IPS-18c (cell line): ENCODE measurements around the gene BBS7.

Experiments used
- H3K4me3 ChIP-seq: 2 replicates; pipeline ENCODE4 v1.7.0; 2013; ENCODE audit warnings: low read depth, mild to moderate bottlenecking, low read length, moderate library complexity; ENCODE audit not compliant: insufficient read depth
- H3K9me3 ChIP-seq: one replicate; pipeline ENCODE4 v1.6.1; 2013; ENCODE audit warnings: mild to moderate bottlenecking, low read length, moderate library complexity; ENCODE audit not compliant: control insufficient read depth, insufficient read depth

The BBS7 gene, protein sequence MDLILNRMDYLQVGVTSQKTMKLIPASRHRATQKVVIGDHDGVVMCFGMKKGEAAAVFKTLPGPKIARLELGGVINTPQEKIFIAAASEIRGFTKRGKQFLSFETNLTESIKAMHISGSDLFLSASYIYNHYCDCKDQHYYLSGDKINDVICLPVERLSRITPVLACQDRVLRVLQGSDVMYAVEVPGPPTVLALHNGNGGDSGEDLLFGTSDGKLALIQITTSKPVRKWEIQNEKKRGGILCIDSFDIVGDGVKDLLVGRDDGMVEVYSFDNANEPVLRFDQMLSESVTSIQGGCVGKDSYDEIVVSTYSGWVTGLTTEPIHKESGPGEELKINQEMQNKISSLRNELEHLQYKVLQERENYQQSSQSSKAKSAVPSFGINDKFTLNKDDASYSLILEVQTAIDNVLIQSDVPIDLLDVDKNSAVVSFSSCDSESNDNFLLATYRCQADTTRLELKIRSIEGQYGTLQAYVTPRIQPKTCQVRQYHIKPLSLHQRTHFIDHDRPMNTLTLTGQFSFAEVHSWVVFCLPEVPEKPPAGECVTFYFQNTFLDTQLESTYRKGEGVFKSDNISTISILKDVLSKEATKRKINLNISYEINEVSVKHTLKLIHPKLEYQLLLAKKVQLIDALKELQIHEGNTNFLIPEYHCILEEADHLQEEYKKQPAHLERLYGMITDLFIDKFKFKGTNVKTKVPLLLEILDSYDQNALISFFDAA

DNA sequence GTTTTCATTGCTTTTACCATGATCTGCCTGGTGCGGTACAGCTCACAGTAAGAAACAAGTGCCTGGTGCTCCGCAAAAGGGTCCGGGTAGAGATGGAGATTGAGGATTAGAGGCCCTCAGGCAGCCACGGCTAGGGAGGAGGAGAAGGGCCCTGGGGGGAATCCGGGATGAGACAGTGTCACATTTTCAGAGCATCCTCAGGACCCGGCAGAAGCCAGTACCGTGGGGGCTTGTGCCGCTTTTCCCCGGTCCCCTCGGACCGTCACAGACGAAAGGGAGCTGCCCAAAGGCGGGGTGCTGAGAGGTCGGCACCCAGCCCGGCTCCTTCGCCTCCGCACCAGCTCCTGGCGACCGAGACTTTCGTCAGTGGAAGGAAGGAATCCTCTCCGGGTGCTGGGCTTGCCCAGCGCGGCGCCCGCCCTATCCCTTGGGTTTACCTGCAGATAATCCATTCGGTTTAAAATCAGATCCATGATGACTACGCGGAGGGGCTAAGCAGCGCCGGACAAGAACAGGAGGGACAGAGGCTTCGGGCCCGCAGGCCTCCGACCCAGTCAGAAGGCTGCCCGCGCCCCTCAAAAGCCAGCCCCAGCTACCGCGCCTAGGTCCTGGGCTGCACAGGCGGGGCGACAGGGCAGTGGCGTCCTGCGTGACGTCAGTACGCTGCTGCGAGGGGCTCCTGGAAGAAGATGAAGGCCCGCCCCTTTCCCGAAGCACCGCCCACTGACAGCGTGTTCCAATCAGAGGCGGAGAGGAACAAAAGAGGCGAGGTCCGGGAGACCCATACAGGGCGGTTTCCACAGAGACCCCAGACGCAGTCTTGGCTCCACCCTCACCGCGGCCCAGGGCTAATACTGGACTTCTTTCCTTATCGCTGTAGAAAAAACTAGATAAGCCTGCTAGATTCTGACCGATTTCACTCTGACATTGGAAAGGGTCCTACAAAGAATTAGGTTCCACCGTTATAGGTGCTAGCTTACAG lies at the start of gene BBS7:
BBS7 (minus strand) TSS at position 634 of the 982 bp plus-strand sequence; CDS start at position 473, 161 bp downstream.
- H3K4me3 ChIP-seq = peak within 1 kb of the TSS; percentile 64
- H3K9me3 ChIP-seq = no peaks in the 10 kb centered on the region

DNA sequence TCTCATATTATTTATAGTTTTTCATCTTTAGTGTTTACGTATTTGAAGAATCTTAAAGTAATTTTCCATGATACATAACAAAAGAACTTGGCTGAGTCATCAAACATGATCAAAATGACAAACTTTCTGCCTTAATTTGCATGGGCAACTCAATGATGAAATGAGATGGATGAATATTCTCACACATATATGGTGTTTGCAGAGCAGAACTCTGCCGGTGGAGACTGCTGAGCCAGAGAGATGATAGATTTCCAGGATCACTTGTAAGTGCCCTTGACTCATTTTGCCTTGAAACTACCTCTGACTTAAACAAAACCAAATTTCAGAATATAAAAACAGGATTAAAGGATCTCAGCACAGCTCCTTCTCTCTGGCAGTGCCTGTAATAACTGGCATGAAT lies 43.4 kb upstream of the BBS7 start:
- no peak overlapping the region for H3K4me3 ChIP-seq
- no peaks in the 10 kb centered on the region for H3K9me3 ChIP-seq

DNA sequence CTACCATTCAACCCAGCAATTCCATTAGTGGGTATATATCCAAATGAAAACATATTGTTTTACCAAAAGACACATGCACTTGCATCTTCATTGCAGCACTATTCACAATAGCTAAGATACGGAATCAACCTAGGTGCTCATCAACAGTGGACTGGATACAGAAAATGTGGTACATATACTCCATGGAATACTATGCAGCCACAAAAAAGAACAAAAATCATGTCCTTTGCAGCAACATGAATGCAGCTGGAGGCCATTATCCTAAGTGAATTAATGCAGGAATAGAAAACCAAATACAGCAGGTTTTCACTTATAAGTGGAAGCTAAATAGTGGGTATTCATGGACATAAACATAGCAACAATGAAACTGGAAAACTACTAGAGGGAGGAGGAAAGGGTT lies 38.1 kb upstream of the BBS7 start:
- Histone ChIP-seq H3K4me3 (no peak overlapping the region), H3K9me3 (no peaks in the 10 kb centered on the region)

DNA sequence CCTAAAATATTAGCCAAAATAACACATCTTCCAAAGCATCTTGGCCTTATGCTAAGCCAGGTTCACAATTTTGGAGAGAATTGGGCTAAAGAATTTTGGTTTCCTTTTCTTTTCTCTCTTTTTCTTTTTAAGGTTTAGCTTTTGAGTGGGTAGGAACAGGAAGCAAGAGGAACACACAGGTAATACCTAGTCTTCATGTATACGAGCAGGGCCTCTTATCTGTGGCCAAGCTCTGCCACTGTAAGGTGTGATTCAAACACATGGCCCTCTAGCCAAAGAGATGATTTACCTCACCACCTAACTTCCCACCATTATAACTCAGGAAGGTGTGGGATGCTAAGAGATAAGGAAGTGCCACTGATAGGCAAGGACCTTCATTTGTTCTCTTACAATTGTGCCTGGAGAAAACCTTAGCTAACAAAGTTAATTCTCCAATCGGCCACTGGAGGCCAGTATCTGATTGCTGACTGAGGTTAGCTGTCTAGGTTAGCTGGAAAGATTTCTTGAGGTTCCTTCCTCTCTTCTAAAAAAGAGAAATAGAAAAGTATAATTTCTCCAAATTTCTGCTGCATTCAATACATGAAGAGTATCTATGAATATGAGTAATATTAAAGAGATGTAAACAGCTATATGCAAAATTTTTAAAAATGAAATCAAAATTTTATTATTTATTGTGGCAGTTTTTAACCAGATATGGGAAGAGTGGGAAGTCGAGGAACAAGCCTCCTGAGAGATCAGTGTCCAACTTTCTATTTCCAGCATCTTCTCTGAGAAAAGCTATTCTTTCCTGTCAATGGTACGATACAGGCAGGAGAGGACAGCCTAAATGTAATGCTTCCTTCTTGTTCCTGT lies 30.1 kb upstream of the BBS7 start:
- Histone ChIP-seq H3K4me3 (no peak overlapping the region), H3K9me3 (no peaks in the 10 kb centered on the region)

DNA sequence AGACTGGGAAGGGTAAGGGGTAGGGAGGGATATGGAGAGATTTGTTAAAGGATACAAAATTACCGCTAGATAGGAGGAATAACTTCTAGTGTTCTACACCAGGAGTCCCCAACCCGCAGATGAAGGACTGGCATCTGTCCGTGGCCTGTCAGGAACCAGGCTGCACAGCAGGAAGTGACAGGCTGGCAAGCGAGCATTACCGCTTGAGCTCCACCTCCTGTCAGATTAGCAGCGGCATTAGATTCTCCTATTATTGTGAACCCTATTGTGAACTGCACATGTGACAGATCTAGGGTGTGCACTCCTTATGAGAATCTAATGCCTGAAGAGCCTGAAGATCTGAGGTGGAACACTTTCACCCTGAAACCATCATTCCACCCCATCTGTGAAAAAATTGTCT lies 27.9 kb upstream of the BBS7 start:
- no peak overlapping the region for H3K4me3 ChIP-seq
- no peaks in the 10 kb centered on the region for H3K9me3 ChIP-seq

DNA sequence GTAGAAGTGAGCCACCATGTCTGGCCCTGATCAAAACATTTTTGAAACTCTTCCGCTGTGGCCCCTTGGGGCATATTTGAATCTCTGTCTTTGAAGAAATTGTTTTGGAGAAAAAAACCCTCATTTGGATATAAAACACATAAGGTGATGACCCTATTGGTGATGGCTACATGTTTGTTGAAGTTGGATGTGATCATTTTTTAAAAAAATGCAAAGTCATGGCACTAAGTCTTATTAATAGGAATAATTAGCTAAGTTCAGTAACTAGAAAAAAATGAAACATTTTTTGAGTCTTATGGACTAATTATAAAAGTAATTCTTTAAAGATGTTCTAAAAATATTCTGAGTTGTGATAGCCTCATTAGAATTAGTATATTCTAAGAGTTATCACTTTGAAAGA lies 17.9 kb upstream of the BBS7 start:
- no peaks in the 10 kb centered on the region for H3K9me3 ChIP-seq
- H3K4me3 ChIP-seq = no peak overlapping the region

DNA sequence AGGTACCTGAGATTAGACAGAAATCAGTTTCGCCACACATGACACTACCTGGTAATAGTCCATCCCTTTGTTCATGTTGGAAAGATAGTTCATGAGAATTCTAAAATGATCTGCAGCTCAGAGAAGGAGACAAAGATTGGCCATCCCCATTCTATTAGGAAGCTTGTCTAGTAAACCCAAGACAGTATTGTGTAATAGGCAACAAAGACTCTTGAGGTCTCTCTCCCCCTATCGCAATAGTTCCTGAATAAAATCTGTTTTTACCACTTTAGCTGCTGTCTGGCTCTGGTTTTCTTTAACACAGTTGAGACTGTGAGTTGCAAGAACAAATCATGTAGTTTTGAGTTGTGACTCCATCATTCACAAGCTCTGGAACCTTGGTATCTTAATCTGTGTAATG lies 14.8 kb upstream of the BBS7 start:
- Histone ChIP-seq H3K9me3 (no peaks in the 10 kb centered on the region), H3K4me3 (no peak overlapping the region)

DNA sequence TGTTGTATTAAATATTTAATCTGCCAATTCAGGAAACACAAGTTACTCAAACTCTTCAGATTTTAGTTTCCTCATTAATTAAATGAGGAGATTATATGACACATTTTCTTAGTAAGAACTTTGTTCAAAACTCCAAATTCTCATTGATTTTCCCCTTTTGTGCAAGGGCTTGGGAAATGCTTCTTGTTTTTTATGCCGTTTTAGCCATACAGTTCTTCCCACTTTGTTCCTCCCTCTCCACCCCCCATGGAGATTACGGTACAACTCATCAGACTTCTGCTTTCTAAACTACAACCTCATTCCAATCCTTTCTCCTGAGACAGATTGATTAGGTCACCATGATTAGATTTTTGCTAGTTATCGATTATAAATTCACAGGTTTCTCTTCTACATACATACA lies 10.9 kb upstream of the BBS7 start:
- H3K4me3 ChIP-seq = no peak overlapping the region
- no peaks in the 10 kb centered on the region for H3K9me3 ChIP-seq

DNA sequence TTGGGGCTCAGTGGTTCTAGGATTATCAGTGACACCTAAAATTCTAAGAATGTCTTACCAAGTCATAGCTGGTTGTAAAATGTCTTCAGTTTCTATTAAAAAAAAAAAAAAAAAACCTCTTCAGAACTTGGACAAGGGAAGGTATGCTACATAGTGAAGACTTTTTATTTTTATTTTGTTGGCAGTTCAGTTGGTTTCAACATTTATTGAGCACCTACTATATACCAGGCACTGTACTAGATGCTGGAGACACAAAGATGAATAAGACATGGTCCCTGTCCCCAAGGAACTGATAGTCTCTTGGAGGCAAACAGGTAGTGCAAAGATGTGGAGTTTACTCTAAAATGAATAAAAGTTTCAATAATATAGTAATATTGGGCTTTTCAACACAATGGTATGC lies 8.9 kb upstream of the BBS7 start:
- Histone ChIP-seq H3K4me3 (no peak overlapping the region), H3K9me3 (no peaks in the 10 kb centered on the region)

DNA sequence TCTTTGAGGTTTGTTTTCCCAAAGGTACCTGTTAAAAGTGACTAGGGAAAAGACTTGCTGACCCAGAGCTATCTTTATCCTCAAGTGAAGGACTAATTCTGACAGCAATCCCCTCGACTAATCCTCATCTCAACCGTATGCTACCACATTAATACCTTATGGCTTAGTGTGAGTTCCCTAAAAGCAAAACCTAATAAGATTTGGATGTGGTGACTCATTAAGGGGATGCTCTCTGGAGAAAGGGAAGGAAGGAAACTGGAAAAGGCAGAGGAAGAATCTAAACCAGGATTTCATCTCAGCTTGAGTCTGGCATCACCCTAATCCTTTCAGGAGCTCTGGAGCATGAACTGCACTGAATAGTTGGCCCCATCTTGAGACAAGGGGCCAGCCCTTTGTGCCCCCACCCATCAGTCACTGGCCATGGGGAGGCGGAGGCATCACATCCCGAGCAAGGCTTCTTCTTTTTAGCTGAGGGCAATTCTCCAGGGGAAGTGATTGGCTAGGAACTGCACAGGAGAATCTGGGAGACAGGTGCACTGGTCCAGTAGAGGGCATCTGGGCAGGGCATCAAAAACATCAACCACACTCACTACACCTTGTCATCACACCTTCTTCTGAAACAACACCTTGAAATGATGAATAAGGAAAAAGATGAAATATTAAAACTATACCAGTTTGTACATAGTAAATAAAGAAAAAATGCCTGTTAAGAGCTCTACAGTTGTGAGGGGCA lies 6.9 kb upstream of the BBS7 start:
- Histone ChIP-seq H3K9me3 (no peaks in the 10 kb centered on the region), H3K4me3 (no peak overlapping the region)

DNA sequence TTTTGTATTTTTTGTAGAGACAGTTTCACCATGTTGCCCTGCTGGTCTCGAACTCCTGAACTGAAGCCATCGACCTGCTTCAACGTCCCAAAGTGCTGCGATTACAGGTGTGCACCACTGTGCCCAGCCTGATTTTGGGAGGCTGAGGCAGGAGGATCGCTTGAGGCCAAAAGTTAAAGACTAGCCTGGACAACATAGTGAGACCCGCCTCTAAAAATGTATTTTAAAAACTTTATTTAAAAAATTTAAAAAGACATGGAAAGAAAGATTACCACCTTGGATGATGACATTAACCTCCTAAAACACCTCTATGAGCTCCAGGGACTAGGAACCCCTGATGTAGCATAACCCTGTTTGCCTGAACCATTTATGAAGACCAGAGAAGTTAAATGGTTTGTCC lies 5.8 kb upstream of the BBS7 start:
- no peaks in the 10 kb centered on the region for H3K9me3 ChIP-seq
- H3K4me3 ChIP-seq = no peak overlapping the region

DNA sequence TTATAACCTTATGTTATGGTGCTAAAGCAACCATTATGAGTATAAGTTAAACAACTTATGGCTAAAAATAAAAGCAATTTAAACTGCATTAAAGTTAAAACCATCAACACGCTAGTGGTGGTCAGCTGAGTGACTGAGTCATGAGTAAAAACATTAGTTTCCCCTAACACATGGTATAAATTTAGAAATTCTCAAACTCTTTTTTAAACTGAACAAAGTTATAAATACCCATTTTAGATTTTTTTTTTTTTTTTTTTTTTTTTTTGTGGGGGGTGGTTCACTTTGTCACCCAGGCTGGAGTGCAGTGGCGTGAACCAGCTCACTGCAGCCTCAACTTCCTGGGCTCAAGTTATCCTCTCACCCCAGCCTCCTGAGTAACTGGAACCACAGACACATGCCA lies 5.4 kb upstream of the BBS7 start:
- no peak overlapping the region for H3K4me3 ChIP-seq
- H3K9me3 ChIP-seq = no peaks in the 10 kb centered on the region

DNA sequence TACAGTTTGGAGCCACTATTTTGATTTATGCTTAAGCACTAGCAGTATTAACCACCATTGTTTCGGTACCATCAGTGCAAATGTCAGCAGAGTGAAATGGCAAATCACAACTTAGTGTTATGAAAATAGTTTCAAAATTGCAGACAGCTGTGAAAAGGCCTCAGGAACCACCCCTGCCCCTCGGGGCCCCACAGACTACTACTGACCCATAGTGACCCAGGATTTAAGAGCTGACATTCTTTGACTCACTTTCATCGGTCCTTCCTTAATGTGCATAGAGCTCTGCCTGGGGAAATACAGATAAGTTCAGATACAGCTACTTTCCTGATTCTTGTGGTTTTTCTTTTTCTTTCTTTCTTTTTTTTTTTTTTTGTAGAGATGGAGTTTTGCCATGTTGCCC lies 3.3 kb upstream of the BBS7 start:
- Histone ChIP-seq H3K9me3 (no peaks in the 10 kb centered on the region), H3K4me3 (no peak overlapping the region)

DNA sequence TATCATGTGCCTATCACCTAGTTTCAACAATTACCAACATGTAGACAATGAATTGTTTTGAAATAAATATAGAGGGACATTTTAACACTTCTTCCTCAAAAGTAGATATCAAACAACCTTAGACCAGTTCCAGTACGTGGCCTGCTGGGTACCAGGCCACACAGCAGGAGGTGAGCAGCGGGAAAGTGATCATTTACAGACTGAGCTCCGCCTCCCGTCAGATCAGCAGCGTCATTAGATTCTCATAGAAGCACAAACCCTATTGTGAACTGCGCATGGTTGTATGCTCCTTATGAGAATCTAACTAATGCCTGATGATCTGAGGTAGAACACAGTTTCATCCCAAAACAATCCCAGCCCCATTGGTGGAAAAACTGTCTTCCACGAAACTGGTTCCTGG lies 6.5 kb downstream of the BBS7 start:
- no peak overlapping the region for H3K4me3 ChIP-seq
- no peaks in the 10 kb centered on the region for H3K9me3 ChIP-seq

DNA sequence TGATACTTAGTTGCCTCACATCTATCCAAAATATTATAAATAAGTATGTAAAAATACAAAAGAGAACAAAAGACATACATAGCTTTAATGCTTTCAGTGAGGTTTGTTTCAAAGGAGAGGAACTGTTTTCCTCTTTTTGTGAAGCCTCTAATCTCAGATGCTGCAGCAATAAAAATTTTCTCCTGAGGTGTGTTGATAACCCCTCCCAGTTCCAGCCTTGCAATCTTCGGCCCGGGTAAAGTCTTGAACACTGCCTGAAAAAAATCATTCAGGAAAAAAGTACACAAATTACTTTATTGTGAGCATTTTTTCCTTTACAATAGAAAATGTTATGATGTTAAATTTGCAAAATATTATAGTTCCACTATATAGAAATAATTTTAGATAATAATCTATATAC lies 8.8 kb downstream of the BBS7 start:
- H3K9me3 ChIP-seq = no peaks in the 10 kb centered on the region
- H3K4me3 ChIP-seq = no peak overlapping the region

DNA sequence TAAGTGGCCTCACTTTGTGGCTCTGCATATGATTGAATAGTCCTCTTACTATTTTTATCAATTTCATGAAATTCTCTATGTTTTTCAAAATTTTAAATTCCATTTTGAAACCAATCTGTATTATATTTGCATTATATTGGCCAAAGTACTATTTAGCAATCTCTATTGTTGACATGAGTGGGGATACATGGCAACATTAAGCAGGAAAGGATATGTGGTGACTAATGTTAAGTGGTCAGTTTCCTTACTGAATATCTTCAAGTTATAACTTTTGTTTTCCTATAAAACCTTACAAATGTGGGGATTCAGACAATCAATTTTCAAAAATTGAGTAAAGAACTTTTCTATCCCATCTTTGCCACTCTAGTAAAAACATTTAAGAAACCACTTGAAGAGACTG lies 10.2 kb downstream of the BBS7 start:
- Histone ChIP-seq H3K9me3 (no peaks in the 10 kb centered on the region), H3K4me3 (no peak overlapping the region)
